HG02970 (cell line): Measurements from ENCODE around the gene CREB1.
"Not testable (repeated sequence)": the region's sequence is repeated elsewhere in the genome, so short reads cannot be mapped to it uniquely, and the experiment has no call there.

Experiments
- ATAC-seq: cut with Tn5 transposase; IDR thresholded peaks from one replicate; pipeline ENCODE4 v1.9.1; 2021; ENCODE audit warnings: mild to moderate bottlenecking, moderate library complexity, moderate number of reproducible peaks; ENCODE audit not compliant: unreplicated experiment, low FRiP score

CREB1 gene

DNA sequence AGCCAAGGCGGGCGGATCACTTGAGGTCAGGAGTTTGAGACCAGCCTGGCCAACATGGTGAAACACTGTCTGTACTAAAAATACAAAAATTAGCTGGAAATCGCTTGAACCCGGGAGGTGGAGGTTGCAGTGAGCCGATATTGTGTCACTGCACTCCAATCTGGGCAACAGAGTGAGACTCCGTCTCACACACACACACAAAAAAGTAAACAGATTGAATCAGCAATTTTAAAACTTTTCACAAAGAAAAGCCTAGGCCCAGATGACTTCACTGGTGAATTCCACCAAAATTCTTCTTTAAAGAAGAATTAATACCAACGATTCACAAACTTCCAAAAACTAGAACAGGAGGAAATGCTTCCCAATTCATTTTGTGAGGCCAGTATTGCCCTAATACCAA, 116.8 kb downstream of the CREB1 start:
- not testable (repeated sequence) for ATAC-seq
